D721Med (cell line): ENCODE data around the gene NWD2.

ENCODE experiments used
- DNase-seq: peaks from one replicate; pipeline ENCODE4 v3.0.0; 2011; ENCODE audit warnings: low spot score; ENCODE audit not compliant: insufficient read length
- FAIRE-seq: peaks from 2 replicates; lab custom pipeline; 2011; peaks lifted over from hg19 to GRCh38; lab: Jason Lieb, UNC
- TF ChIP-seq, protein P1 (sequence below): IDR thresholded peaks from 2 replicates; pipeline ENCODE4 v1.5.1; 2012; ENCODE audit warnings: mild to moderate bottlenecking, control low read depth; ENCODE audit not compliant: insufficient read depth; ENCODE audit errors: missing control alignments

Gene NWD2

DNA sequence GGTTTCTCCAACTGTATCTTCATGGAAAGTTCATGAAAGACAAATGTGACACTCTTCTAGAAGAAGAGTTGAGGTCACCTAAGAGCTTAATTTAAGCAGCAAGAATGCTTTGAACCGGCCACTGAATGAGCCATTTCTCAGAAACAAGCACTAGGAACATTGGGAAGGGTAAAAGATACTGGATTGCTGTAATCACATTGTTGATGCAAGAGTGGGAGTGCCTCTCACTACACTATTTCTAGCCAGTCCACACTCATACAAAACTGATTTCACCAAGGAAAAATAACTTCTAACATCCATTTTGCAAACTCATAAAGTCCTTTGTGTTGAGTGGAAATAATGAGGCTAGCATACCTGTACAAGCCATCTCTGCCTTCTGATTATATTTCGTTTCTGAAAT is 221.3 kb downstream of the NWD2 start:
- FAIRE-seq (no peak), DNase-seq (no peak)
- TF ChIP-seq, protein P1, sequence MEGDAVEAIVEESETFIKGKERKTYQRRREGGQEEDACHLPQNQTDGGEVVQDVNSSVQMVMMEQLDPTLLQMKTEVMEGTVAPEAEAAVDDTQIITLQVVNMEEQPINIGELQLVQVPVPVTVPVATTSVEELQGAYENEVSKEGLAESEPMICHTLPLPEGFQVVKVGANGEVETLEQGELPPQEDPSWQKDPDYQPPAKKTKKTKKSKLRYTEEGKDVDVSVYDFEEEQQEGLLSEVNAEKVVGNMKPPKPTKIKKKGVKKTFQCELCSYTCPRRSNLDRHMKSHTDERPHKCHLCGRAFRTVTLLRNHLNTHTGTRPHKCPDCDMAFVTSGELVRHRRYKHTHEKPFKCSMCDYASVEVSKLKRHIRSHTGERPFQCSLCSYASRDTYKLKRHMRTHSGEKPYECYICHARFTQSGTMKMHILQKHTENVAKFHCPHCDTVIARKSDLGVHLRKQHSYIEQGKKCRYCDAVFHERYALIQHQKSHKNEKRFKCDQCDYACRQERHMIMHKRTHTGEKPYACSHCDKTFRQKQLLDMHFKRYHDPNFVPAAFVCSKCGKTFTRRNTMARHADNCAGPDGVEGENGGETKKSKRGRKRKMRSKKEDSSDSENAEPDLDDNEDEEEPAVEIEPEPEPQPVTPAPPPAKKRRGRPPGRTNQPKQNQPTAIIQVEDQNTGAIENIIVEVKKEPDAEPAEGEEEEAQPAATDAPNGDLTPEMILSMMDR = no peak

- TF ChIP-seq, protein P1 = no peak
- no peak for FAIRE-seq
- no peak for DNase-seq
Observed at GRCh38 chr4:37467223-37467622, 222.7 kb downstream of the NWD2 start.

- DNase-seq (no peak), FAIRE-seq (no peak)
- TF ChIP-seq, protein P1 = no peak
Observed at GRCh38 chr4:37467824-37468223, 223.3 kb downstream of the NWD2 start.

DNA sequence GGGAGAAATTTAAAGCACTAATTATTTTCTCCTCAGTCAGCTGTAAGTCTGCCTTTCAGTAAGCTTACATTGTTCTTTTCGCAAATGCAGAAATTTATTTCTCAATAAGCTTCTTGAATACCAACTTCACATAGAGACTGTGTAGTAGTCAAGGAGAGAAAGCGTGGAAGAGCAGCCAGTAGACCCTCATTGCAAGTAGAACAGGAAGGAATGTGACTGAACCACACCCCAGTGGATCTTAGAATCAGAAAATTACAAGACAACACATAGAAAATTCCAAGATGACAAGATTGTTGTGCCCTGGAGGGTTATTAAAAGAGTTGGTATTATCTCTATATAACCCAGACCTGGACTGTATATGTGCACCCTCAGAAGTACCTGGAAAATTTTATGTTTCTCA is 224.7 kb downstream of the NWD2 start:
- no peak for DNase-seq
- no peak for FAIRE-seq
- TF ChIP-seq, protein P1 = no peak

DNA sequence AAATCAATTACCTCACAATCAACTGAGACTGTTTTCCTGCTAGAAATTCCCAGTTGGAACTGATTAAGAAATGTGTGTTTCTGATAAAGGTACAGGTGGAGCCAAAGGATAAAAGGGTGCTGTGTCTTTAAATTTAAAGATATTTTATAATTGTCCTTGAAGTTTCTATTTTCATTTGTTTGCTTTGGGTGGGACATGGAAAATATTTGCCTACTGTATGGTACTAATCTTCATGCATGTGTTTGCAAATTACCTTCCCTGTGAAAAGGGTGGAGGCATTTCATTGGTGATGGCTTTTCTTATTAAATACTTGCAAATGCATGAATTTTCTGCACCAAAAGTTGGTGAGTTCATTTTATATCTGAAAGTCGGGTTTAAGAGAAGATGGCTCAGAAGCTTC is 225.7 kb downstream of the NWD2 start:
- TF ChIP-seq, protein P1 = no peak
- no peak for DNase-seq
- FAIRE-seq = no peak

DNA sequence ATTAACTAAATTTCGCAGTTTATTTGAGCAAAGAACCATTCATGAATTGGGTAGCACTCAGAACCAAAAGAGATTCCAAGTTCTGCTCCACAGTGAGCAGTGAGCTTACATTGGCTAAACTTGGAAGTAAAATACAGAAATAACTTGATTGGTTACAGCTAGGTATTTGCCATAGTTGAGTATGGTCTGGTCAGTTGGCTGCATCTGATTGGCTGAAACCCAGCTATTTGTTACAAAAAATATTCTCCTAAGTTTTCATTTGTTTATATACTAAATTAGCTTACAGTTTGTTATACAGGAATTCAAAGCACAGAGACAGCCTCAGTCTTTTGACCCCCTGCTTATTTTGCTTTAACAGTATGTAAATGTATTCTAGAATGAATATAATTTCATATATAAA is 226.6 kb downstream of the NWD2 start:
- TF ChIP-seq, protein P1 = no peak
- FAIRE-seq (no peak), DNase-seq (no peak)

GRCh38 chr4:37471971-37472370 is 227.4 kb downstream of the NWD2 start:
- TF ChIP-seq, protein P1 = no peak
- FAIRE-seq (no peak), DNase-seq (no peak)
